PC-9 (cell line): ENCODE measurements around the gene GATAD1. TPM values are rescaled to one million over a fixed set of nuclear protein-coding genes. Genes with fewer than 3 reads are reported as not detected.

Source experiments
- Bru-seq: library from RNA; stranded (reverse); fragments of 400-500 nt; gene quantifications from one replicate; lab custom pipeline; 2021; lab: Mats Ljungman, UMichigan
- BruChase-seq, 2 experiments: library from RNA; stranded (reverse); fragments of 400-500 nt; gene quantifications; one replicate each; lab custom pipeline; 2021; lab: Mats Ljungman, UMichigan
- BruUV-seq: library from RNA; stranded (reverse); fragments of 400-500 nt; replicated peaks from 2 replicates; lab custom pipeline; 2021; lab: Mats Ljungman, UMichigan
- CTCF ChIA-PET: fragments of 300-600 bp; sonication (Branson Sonifier 250); formaldehyde crosslinking; loops from one replicate; lab custom pipeline; 2022; ENCODE audit warnings: antibody characterized with exemption; lab: Charles Lee
- POLR2A ChIA-PET: fragments of 300-600 bp; sonication (Branson Sonifier 250); formaldehyde crosslinking; loops from one replicate; lab custom pipeline; 2022; ENCODE audit warnings: antibody characterized with exemption; ENCODE audit not compliant: unreplicated experiment; lab: Charles Lee
- DNase-seq, 2 experiments: peaks; one replicate each; pipeline versions ENCODE4 v3.0.0 to v3.0.0-alpha.2; 2015 to 2022; ENCODE audit warnings: mixed read lengths in 1 of 2
- H2AFZ ChIP-seq: fragments of 200-600 bp; sonication (generic); 2 replicates; pipeline ENCODE4 v1.8.1; 2017; ENCODE audit warnings: antibody characterized with exemption
- H3F3A ChIP-seq: fragments of 200-600 bp; sonication (generic); 2 replicates; pipeline ENCODE4 v1.8.1; 2017; ENCODE audit warnings: antibody characterized with exemption, mild to moderate bottlenecking, low read depth; ENCODE audit not compliant: insufficient read depth
- H3K27ac ChIP-seq: fragments of 200-600 bp; sonication (generic); 2 replicates; pipeline ENCODE4 v1.6.1; 2016; ENCODE audit warnings: mixed run types
- H3K27me3 ChIP-seq: fragments of 200-600 bp; sonication (generic); 2 replicates; pipeline ENCODE4 v1.6.1; 2016; ENCODE audit warnings: low read depth, mixed run types; ENCODE audit not compliant: insufficient read depth
- H3K36me3 ChIP-seq: fragments of 200-600 bp; sonication (generic); 2 replicates; pipeline ENCODE4 v1.6.1; 2016; ENCODE audit warnings: low read depth, mixed run types
- H3K4me1 ChIP-seq: fragments of 200-600 bp; sonication (generic); replicated peaks from 2 replicates; pipeline ENCODE4 v1.6.1; 2016; ENCODE audit warnings: mixed run types; ENCODE audit not compliant: insufficient read depth
- H3K4me2 ChIP-seq: fragments of 200-600 bp; sonication (generic); 2 replicates; pipeline ENCODE4 v1.6.1; 2017; ENCODE audit warnings: mixed run types
- H3K4me3 ChIP-seq: fragments of 200-600 bp; sonication (generic); 2 replicates; pipeline ENCODE4 v1.6.1; 2016; ENCODE audit warnings: mixed run types
- H3K79me2 ChIP-seq: fragments of 200-600 bp; sonication (generic); 2 replicates; pipeline ENCODE4 v1.6.1; 2017; ENCODE audit warnings: low read depth, mixed run types
- H3K9me2 ChIP-seq: fragments of 200-600 bp; sonication (generic); 2 replicates; pipeline ENCODE4 v1.8.1; 2017; ENCODE audit warnings: mild to moderate bottlenecking; ENCODE audit not compliant: insufficient read depth
- H3K9me3 ChIP-seq: fragments of 200-600 bp; sonication (generic); 2 replicates; pipeline ENCODE4 v1.8.1; 2016; ENCODE audit warnings: low read depth; ENCODE audit not compliant: insufficient read depth
- H4K20me1 ChIP-seq: fragments of 200-600 bp; sonication (generic); 2 replicates; pipeline ENCODE4 v1.8.1; 2017; ENCODE audit not compliant: insufficient read depth
- CTCF ChIP-seq: fragments of 200-600 bp; sonication (generic); conservative IDR thresholded peaks from 2 replicates; pipeline ENCODE4 v1.6.1; 2017; ENCODE audit warnings: mixed run types, antibody characterized with exemption, mild to moderate bottlenecking, moderate library complexity
- EZH2 ChIP-seq: fragments of 200-600 bp; sonication (generic); IDR thresholded peaks from 2 replicates; pipeline ENCODE4 v1.8.0; 2017; ENCODE audit warnings: antibody characterized with exemption, low read depth
- intact Hi-C: fragments of 100-400 bp; cut with micrococcal nuclease; formaldehyde crosslinking; loops from one replicate; pipeline ENCODE4 v1.10.0; 2022; ENCODE audit not compliant: unreplicated experiment
- long read RNA-seq: library from polyadenylated mRNA; stranded (forward); transcript quantifications from one replicate; pipeline ENCODE4 v2.0.0, GENCODE V29; 2022
- total RNA-seq: library from RNA; stranded (reverse); gene quantifications from 2 replicates; pipeline ENCODE4 v1.2.3, GENCODE V29; 2021

Gene GATAD1
- total RNA-seq (39.4 and 41.7 TPM in 2 replicates), Bru-seq, nascent RNA (percentile 85 among the genes with signal in this experiment), BruChase-seq, experiment 1, labeled RNA remaining after a 2-hour chase (percentile 94 among the genes with signal in this experiment), BruChase-seq, experiment 2, labeled RNA remaining after a 6-hour chase (percentile 87 among the genes with signal in this experiment)
- long read RNA-seq, transcript GATAD1-201 (5 exons, 3,962 nt) = major isoform, 11 of 17 reads
- long read RNA-seq, partial matches to known transcripts = 0 of 17 reads
- long read RNA-seq, other reads (novel, unspliced or antisense) = 4 of 17 reads

- intact Hi-C loops = loop anchor here (1.0 to 5.0 kb wide), 8 partner anchors 22 to 615 kb away; partner anchors contain the start of genes AKAP9, CYP51A1, LRRD1 and MTERF1
- Histone ChIP-seq H3F3A (peaks cover 13% of the 10 kb centered on the region; the same call in 1 of the 2 replicates), H3K4me1 (peaks cover 9% of the 10 kb centered on the region), H3K36me3 (peaks cover 14% of the 10 kb centered on the region), H3K4me2 (peak within 1 kb of the TSS; percentile 84), H3K79me2 (peaks cover 9% of the 10 kb centered on the region), H3K4me3 (peak within 1 kb of the TSS; percentile 60), H3K27me3 (no peaks in the 10 kb centered on the region), H3K9me3 (no peaks in the 10 kb centered on the region), H2AFZ (peak within 1 kb of the TSS; percentile 97), H3K27ac (peak within 1 kb of the TSS; percentile 55), H3K9me2 (no peaks in the 10 kb centered on the region), H4K20me1 (no peaks in the 10 kb centered on the region)
- peak; percentile 81 to 92 for DNase-seq
- BruUV-seq = no TSS peak
- POLR2A ChIA-PET = interaction anchor here (0.6 to 1.2 kb wide), 8 partner anchors 14 to 618 kb away, joined by 4 to 38 read pairs (median 8); partner anchors contain the start of genes PEX1 and RBM48
- CTCF ChIA-PET = interaction anchor here (0.5 to 3.5 kb wide), 11 partner anchors 23 to 1358 kb away, joined by 3 to 18 read pairs (median 3); partner anchors contain the start of genes LRRD1, PEX1 and RBM48
- TF ChIP-seq CTCF = peak; percentile 86; the same call in 1 of the 2 replicates
- no peak for TF ChIP-seq EZH2
Measured at GRCh38 chr7:92447345-92448204, at the start of gene GATAD1. GATAD1 (plus strand) TSS chr7:92447482; CDS start chr7:92447730, 248 bp downstream.

GRCh38 chr7:92397542-92397941 is 49.7 kb upstream of the GATAD1 start:
- no peak overlapping the region for H3K4me3 ChIP-seq
- no peak overlapping the region for H2AFZ ChIP-seq
- no peaks in the 10 kb centered on the region for H3K27me3 ChIP-seq
- H3F3A ChIP-seq = 0 out of 2 replicates have a peak, but pooled peaks cover 2% of the 10 kb centered on the region
- ChIA-PET CTCF (no interaction called here), POLR2A (no interaction called here)
- H3K9me3 ChIP-seq = no peaks in the 10 kb centered on the region
- peaks cover 17% of the 10 kb centered on the region; the same call in 1 of the 2 replicates for H3K36me3 ChIP-seq
- no peak for DNase-seq
- intact Hi-C loops = no loop called here
- no peaks in the 10 kb centered on the region for H4K20me1 ChIP-seq
- H3K4me2 ChIP-seq = no peak overlapping the region
- no peaks in the 10 kb centered on the region for H3K9me2 ChIP-seq
- H3K79me2 ChIP-seq = no peaks in the 10 kb centered on the region
- no peak for TF ChIP-seq EZH2
- no peak for TF ChIP-seq CTCF
- no TSS peak for BruUV-seq
- no peaks in the 10 kb centered on the region for H3K4me1 ChIP-seq
- H3K27ac ChIP-seq = no peak overlapping the region

- Histone ChIP-seq H3K4me2 (no peak overlapping the region), H3F3A (no peaks in the 10 kb centered on the region), H3K4me3 (no peak overlapping the region), H3K27ac (no peak overlapping the region), H4K20me1 (no peaks in the 10 kb centered on the region), H3K36me3 (peaks cover 10% of the 10 kb centered on the region; the same call in 1 of the 2 replicates), H3K9me3 (no peaks in the 10 kb centered on the region), H2AFZ (no peak overlapping the region), H3K4me1 (no peaks in the 10 kb centered on the region), H3K79me2 (no peaks in the 10 kb centered on the region), H3K27me3 (no peaks in the 10 kb centered on the region), H3K9me2 (no peaks in the 10 kb centered on the region)
- POLR2A ChIA-PET = no interaction called here
- TF ChIP-seq EZH2 = no peak
- TF ChIP-seq CTCF = no peak
- DNase-seq = no peak
- CTCF ChIA-PET = no interaction called here
- BruUV-seq = no TSS peak
- intact Hi-C loops = no loop called here
Measured at GRCh38 chr7:92400013-92400412, 47.3 kb upstream of the GATAD1 start.
